ENCODE data around the gene DNAAF1. TPM values are rescaled to one million over a fixed set of nuclear protein-coding genes. Genes with fewer than 3 reads are reported as not detected.
"Not testable (repeated sequence)": the region's sequence is repeated elsewhere in the genome, so short reads cannot be mapped to it uniquely, and the experiment has no call there.

Gene DNAAF1
- total RNA-seq, 2 experiments from 2014 or later = not detected

DNA sequence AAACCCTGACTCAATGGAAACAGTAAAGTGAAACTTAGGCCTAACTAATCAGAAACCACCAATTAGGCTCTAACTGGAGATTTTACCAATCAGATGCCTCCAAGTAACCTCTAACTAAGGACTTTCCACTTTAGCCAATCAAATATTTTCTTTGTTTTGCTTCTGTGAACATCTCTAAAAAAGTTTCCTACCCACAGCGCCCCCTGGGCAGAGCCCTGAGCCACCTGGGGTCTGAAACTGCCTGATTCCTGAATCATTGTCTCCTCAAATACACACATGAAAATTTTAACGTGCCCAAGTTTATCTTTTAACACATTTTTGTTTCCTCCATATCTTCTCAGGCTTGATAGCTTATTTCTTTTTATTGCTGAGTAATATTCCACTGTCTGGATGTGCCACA, 64.9 kb downstream of the DNAAF1 start:
- H3K4me1 Mint-ChIP-seq (ENCODE audit: low read depth) = no peaks in the 10 kb centered on the region
- no peaks in the 10 kb centered on the region for H3K9me3 Mint-ChIP-seq
- CTCF ChIA-PET = interaction anchor here (0.6 kb wide), 1 partner anchor 283 kb away, joined by 3 read pairs; no protein-coding TSS in a partner anchor
- H3K4me3 Mint-ChIP-seq = no peak overlapping the region
- H3K27me3 Mint-ChIP-seq (ENCODE audit: low read depth) = no peaks in the 10 kb centered on the region
- no peaks in the 10 kb centered on the region for H3K36me3 Mint-ChIP-seq (ENCODE audit: low read depth)
- no peak overlapping the region for H3K27ac Mint-ChIP-seq
- intact Hi-C loops (cut with micrococcal nuclease) = no loop called here
- peak; percentile 10 for DNase-seq

DNA sequence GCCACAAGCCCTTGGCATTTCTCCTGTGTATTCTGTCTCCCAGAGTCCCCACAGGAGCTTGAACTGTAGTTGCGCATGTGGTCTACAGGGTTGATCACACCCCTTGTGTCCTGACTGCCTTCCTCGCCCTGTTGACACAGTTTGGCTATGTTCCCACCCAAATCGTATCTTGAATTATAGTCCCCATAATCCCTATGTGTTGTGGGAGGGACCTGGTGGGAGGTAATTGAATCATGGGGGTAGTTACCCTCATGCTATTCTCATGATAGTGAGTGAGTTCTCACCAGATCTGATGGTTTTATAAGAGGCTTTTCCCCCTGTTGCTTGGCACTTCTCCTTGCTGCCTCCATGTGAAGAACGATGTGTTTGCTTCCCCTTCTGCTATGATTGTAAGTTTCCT, 67.0 kb downstream of the DNAAF1 start:
- CTCF ChIA-PET = interaction anchor here (0.7 kb wide), 1 partner anchor 759 kb away, joined by 3 read pairs; no protein-coding TSS in a partner anchor
- Mint-ChIP-seq H3K27me3 (ENCODE audit: low read depth) (no peaks in the 10 kb centered on the region), H3K9me3 (no peaks in the 10 kb centered on the region), H3K4me3 (no peak overlapping the region), H3K27ac (no peak overlapping the region), H3K4me1 (ENCODE audit: low read depth) (no peaks in the 10 kb centered on the region), H3K36me3 (ENCODE audit: low read depth) (no peaks in the 10 kb centered on the region)
- intact Hi-C loops (cut with micrococcal nuclease) = no loop called here
- no peak for DNase-seq

DNA sequence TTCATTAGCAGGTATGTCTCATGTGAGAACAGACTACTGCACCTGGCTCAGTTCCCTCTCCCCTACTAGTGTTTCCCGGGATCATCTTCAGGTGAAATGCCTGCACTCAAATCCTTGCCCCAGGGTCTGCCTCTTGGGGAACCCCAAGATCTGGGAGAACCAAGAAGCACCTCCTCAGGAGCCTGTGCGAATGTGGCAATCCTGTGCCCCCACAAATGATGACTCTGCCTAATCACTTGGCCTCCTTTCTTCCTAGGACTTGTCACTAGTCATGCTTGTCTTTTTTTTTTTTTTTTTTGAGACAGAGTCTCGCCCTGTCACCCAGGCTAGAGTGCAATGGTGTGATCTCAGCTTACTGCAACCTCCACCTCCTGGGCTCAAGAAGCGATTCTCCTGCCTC, 67.5 kb downstream of the DNAAF1 start:
- CTCF ChIA-PET = no interaction called here
- intact Hi-C loops (cut with micrococcal nuclease) = no loop called here
- no peak for DNase-seq
- Mint-ChIP-seq H3K36me3 (ENCODE audit: low read depth) (no peaks in the 10 kb centered on the region), H3K27ac (no peak overlapping the region), H3K4me1 (ENCODE audit: low read depth) (no peaks in the 10 kb centered on the region), H3K4me3 (no peak overlapping the region), H3K27me3 (ENCODE audit: low read depth) (no peaks in the 10 kb centered on the region), H3K9me3 (no peaks in the 10 kb centered on the region)

DNA sequence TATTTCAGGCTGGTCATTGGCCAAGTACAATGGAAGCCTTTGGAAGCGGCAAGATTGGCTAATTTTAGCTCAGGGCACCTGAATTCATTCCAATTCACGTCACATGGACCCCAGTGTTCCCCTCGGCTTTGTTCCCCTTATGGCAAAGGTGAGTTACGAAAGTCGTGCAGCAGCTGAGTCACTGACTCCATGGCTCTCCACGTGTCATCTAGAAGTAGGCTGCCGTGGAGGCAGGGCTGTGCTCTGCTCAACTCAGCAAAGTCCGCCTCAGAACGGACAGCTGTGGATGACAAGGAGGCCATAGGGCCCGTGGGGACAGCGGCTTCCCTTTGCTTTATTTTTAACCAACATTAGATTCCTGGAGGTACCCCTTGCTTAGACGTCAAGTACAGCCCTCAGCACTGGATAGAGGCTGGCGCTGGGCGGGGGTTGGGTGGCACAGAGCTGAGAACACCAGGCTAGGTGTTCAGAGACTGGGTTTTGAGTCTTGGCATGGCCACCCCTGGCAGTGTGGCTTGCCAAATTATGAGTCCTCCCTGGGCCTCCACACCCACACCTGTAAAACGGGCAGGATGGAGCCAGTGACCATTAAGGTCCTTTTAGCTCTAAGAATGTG, 69.5 kb downstream of the DNAAF1 start:
- Mint-ChIP-seq H3K36me3 (ENCODE audit: low read depth) (no peaks in the 10 kb centered on the region), H3K4me3 (no peak overlapping the region), H3K4me1 (ENCODE audit: low read depth) (no peaks in the 10 kb centered on the region), H3K27me3 (ENCODE audit: low read depth) (no peaks in the 10 kb centered on the region), H3K27ac (no peak overlapping the region), H3K9me3 (no peaks in the 10 kb centered on the region)
- CTCF ChIA-PET = no interaction called here
- intact Hi-C loops (cut with micrococcal nuclease) = no loop called here
- no peak for DNase-seq

DNA sequence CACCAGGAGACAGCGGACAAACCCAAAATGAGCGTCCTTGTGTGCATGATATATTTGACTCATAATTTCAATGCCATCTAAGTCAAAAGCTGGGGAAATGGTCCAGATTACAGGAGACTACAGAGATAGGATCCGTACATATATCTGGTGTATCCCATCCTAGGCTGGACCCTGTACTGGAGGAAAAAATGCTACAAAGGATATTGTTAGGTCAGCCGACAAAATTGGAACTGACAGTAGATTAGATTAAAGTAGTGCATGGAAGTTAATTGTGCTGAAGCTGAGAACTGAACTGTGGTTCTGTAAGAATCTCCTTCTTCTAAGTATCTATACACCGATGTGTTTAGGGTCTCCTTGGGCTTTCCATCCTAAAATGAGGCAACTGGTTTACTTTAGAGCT, 70.4 kb downstream of the DNAAF1 start:
- Mint-ChIP-seq H3K4me1 (ENCODE audit: low read depth) (no peaks in the 10 kb centered on the region), H3K27me3 (ENCODE audit: low read depth) (no peaks in the 10 kb centered on the region), H3K4me3 (no peak overlapping the region), H3K36me3 (ENCODE audit: low read depth) (no peaks in the 10 kb centered on the region), H3K9me3 (no peaks in the 10 kb centered on the region), H3K27ac (no peak overlapping the region)
- no peak for DNase-seq
- intact Hi-C loops (cut with micrococcal nuclease) = no loop called here
- CTCF ChIA-PET = no interaction called here

DNA sequence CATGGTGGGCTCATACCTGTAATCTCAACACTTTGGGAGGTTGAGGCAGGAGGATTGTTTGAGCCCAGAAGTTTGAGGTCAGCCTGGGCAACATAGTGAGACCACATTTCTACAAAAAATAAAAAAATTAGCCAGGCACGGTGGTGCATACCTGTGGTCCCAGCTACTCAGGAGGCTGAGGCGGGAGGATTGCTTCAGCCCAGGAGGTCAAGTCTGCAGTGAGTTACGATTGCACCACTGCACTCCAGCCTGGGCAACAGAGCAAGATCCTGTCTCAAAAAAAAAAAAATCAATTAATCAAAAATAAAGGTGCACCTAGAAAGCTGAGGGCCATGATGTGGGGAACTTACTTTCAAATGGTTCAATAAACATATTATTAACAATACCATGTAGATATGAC, 71.0 kb downstream of the DNAAF1 start:
- H3K27ac Mint-ChIP-seq; H3K36me3 Mint-ChIP-seq (ENCODE audit: low read depth); H3K4me1 Mint-ChIP-seq (ENCODE audit: low read depth); H3K4me3 Mint-ChIP-seq; intact Hi-C loops (cut with micrococcal nuclease); H3K27me3 Mint-ChIP-seq (ENCODE audit: low read depth); CTCF ChIA-PET; H3K9me3 Mint-ChIP-seq; DNase-seq: not testable (repeated sequence)

DNA sequence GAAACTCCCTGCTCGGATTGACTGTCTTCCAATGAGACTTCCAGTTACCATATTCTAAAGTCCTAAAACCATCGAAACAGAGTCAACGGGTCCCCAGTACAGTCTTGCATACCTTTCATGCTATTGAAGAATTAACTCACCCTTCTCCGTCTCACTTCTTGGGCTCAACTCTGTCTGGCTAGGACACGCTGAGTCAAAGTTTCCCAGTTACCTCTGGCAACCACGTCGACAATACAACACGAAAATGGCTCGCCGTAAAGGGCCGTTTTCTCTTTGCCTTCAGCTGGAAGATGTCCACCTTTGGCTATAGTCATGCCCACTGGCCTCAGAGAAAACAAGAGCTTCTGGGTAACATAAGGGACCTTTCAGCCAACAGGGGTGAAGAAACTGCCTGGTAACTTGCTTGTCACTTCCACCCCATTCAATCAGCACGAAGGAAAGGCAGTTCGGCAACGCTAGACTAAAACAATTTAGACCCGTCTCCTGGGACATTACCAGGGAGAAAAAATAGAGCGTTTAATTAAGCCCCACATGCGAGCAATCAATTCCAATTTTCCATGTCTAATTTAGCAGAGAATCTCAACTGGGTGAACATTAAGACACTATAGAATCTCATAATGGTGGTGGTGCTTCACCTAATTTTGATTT, 73.2 kb downstream of the DNAAF1 start:
- Mint-ChIP-seq H3K4me3 (no peak overlapping the region), H3K27me3 (ENCODE audit: low read depth) (no peaks in the 10 kb centered on the region), H3K4me1 (ENCODE audit: low read depth) (no peaks in the 10 kb centered on the region), H3K9me3 (no peaks in the 10 kb centered on the region), H3K27ac (no peak overlapping the region), H3K36me3 (ENCODE audit: low read depth) (no peaks in the 10 kb centered on the region)
- CTCF ChIA-PET = no interaction called here
- intact Hi-C loops (cut with micrococcal nuclease) = no loop called here
- DNase-seq = no peak

DNA sequence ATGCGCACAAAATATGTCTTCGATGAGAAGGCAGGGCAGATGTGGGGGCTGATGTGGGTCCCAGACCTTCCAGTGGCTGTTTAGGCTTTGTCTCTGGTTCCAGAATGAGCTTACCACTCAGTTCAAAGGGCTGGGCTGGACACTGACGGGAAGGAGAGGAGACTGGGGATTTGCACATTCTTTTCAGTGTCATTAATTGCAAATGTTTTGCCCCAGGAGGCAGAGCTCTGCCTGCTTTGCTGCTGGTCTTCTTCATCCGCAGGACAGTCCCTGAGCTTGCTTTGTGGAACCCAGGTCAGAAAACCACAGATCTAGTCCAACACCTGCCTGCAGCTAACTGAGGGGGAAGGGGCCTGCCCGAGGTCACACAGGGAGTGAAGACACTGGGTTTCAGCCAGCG, 73.8 kb downstream of the DNAAF1 start:
- Mint-ChIP-seq H3K27me3 (ENCODE audit: low read depth) (no peaks in the 10 kb centered on the region), H3K4me3 (no peak overlapping the region), H3K36me3 (ENCODE audit: low read depth) (no peaks in the 10 kb centered on the region), H3K9me3 (no peaks in the 10 kb centered on the region), H3K27ac (no peak overlapping the region), H3K4me1 (ENCODE audit: low read depth) (no peaks in the 10 kb centered on the region)
- intact Hi-C loops (cut with micrococcal nuclease) = no loop called here
- CTCF ChIA-PET = no interaction called here
- DNase-seq = no peak

DNA sequence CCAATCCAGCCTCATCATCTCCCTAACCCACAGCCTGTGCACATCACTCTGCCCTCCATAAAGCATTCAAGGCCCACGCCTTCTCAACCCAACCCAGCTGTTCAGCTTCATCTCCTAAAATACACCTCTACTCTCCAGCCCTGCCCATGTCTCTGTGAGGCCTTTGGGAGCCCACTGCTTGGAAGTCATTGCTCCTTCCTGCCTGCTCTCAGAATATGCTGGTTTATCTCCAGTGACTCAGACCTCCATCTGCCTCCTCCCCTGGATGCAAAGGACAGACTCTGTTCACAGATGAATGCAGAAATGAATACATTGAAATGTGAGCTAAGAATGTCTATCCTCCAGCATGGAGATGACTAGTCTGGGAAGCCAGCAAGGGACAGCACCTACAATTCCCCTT, 75.7 kb downstream of the DNAAF1 start:
- intact Hi-C loops (cut with micrococcal nuclease) = no loop called here
- no peak for DNase-seq
- H3K36me3 Mint-ChIP-seq (ENCODE audit: low read depth) = no peaks in the 10 kb centered on the region
- no peak overlapping the region for H3K27ac Mint-ChIP-seq
- H3K4me1 Mint-ChIP-seq (ENCODE audit: low read depth) = no peaks in the 10 kb centered on the region
- CTCF ChIA-PET = no interaction called here
- H3K27me3 Mint-ChIP-seq (ENCODE audit: low read depth) = no peaks in the 10 kb centered on the region
- H3K4me3 Mint-ChIP-seq = no peak overlapping the region
- no peaks in the 10 kb centered on the region for H3K9me3 Mint-ChIP-seq

DNA sequence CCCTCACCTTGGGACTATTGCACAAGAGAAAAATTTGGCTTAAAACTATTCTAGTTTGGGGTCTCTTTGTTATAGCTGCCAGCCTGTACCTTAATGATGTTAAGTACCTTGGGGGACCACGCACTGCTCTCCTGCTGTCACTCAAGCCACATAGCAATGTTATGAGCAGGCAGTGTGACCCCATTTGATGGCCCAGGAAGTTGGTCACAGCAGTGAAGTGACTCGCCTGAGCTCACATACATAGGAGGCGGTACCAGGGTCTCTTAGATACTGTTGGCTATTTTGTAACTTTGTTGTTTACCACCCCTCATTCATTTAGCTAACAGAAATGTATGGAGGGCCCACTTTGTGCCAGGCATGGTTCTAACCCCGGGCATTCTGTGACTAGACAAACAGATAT, 78.3 kb downstream of the DNAAF1 start:
- Mint-ChIP-seq H3K4me1 (ENCODE audit: low read depth) (no peaks in the 10 kb centered on the region), H3K9me3 (no peaks in the 10 kb centered on the region), H3K27me3 (ENCODE audit: low read depth) (peaks cover 5% of the 10 kb centered on the region), H3K36me3 (ENCODE audit: low read depth) (no peaks in the 10 kb centered on the region), H3K4me3 (no peak overlapping the region), H3K27ac (no peak overlapping the region)
- DNase-seq = no peak
- intact Hi-C loops (cut with micrococcal nuclease) = no loop called here
- CTCF ChIA-PET = no interaction called here

DNA sequence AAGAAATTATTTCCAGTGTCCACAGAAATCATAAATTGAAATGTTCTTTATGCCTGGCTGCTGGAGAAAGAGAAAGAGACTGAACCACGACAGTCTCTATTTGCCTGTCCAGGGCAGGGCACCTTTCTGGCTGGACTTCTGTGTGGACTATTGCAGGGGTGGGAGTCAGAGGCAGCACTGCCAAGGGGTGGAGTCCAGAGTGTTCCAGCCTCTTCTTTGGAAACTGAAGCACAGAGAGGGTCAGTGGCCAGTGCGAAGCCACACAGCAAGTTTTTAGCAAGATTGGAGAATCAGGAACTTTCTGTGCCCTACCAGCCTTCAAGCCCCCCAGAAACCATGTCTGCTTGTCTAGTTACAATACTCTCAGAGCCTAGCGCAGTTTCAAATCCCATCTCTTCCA, 79.4 kb downstream of the DNAAF1 start:
- Mint-ChIP-seq H3K36me3 (ENCODE audit: low read depth) (no peaks in the 10 kb centered on the region), H3K27me3 (ENCODE audit: low read depth) (peaks cover 5% of the 10 kb centered on the region), H3K4me3 (no peak overlapping the region), H3K9me3 (no peaks in the 10 kb centered on the region), H3K4me1 (ENCODE audit: low read depth) (no peaks in the 10 kb centered on the region), H3K27ac (no peak overlapping the region)
- intact Hi-C loops (cut with micrococcal nuclease) = no loop called here
- CTCF ChIA-PET = no interaction called here
- no peak for DNase-seq

DNA sequence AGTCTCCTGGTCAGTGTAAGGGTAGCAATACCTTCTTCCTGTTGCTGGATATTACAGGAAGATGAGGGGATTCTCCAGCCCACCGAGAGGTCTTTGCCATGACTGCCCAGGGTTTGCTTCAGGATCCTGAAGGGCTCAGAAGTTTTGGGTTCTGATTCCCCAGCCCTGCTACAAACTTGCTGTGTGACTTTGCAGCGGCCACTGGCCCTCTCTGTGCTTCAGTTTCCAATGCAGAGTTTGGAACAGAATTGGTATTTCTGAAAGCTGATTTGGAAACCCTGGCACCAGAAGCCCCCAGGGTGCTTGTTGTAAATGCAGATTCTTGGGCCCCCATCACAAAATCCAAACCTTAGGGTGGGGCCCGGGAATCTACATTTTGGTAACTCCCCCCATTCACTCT, 80.0 kb downstream of the DNAAF1 start:
- intact Hi-C loops (cut with micrococcal nuclease) = no loop called here

DNA sequence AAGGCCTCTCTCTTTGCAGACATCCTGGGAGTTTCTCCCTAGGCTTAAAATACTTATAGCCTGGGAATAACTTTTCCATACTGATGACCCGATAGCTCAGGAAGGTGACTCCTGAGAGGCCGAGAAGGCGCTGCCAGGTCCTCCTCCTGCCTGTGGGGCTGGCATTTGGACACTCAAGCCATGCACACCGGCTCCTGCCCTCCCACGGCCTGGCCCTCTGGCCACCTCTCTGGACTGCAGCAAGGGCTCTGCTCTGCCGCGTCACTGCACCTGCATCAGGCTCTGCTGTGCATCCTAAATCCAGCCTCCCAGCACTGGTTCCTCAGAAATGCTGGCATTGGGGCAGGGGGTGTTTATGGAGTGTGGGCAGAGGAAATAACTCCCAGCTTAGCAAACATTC, 80.5 kb downstream of the DNAAF1 start:
- Mint-ChIP-seq H3K9me3 (no peaks in the 10 kb centered on the region), H3K27ac (no peak overlapping the region)
- CTCF ChIA-PET = interaction anchor here (0.6 to 0.7 kb wide), 2 partner anchors 43 to 88 kb away, joined by 3 to 4 read pairs; no protein-coding TSS in a partner anchor

More for the DNA sequence above, 80.0 kb downstream of the DNAAF1 start:
- no peaks in the 10 kb centered on the region for H3K9me3 Mint-ChIP-seq
- CTCF ChIA-PET = interaction anchor here (0.6 to 0.7 kb wide), 2 partner anchors 44 to 88 kb away, joined by 3 to 4 read pairs; no protein-coding TSS in a partner anchor
- no peaks in the 10 kb centered on the region for H3K4me1 Mint-ChIP-seq (ENCODE audit: low read depth)
- DNase-seq = no peak
- H3K27ac Mint-ChIP-seq = no peak overlapping the region
- H3K4me3 Mint-ChIP-seq = no peak overlapping the region
- H3K27me3 Mint-ChIP-seq (ENCODE audit: low read depth) = peaks cover 5% of the 10 kb centered on the region
- no peaks in the 10 kb centered on the region for H3K36me3 Mint-ChIP-seq (ENCODE audit: low read depth)

More for the DNA sequence above, 80.5 kb downstream of the DNAAF1 start:
- no peaks in the 10 kb centered on the region for H3K36me3 Mint-ChIP-seq (ENCODE audit: low read depth)
- no peaks in the 10 kb centered on the region for H3K4me1 Mint-ChIP-seq (ENCODE audit: low read depth)
- intact Hi-C loops (cut with micrococcal nuclease) = no loop called here
- H3K27me3 Mint-ChIP-seq (ENCODE audit: low read depth) = peaks cover 5% of the 10 kb centered on the region
- DNase-seq = no peak
- H3K4me3 Mint-ChIP-seq = no peak overlapping the region

Measured in activated naive CD4-positive, alpha-beta T cell treated with anti-CD3 and anti-CD28 coated beads for 36 hours (primary cell).